ENCODE results near the gene SLC9C1.

The SLC9C1 gene

DNA sequence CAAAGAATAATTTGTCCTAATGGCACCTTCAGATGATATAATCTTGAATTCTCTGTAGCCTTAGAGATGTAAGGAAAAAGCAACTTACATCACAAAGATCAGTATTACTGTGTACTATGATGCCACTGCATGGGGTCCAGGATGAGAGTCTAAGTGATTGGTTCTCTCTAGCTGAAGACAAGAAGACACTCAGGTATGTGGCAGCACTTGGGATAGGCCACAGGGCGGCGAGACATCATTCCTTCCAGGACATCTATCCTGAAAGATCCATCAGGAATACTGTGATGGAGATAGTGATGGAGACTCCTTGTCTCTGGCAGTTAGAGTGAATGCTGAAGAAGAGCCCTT is 41.4 kb upstream of the SLC9C1 start:
- no peak for DNase-seq (ENCODE audit: low spot score)
- H3K27ac ChIP-seq = peak overlapping the region; percentile 89 to 96
- peak overlapping the region; percentile 92 for H3K4me3 ChIP-seq
- TF ChIP-seq, protein P1, sequence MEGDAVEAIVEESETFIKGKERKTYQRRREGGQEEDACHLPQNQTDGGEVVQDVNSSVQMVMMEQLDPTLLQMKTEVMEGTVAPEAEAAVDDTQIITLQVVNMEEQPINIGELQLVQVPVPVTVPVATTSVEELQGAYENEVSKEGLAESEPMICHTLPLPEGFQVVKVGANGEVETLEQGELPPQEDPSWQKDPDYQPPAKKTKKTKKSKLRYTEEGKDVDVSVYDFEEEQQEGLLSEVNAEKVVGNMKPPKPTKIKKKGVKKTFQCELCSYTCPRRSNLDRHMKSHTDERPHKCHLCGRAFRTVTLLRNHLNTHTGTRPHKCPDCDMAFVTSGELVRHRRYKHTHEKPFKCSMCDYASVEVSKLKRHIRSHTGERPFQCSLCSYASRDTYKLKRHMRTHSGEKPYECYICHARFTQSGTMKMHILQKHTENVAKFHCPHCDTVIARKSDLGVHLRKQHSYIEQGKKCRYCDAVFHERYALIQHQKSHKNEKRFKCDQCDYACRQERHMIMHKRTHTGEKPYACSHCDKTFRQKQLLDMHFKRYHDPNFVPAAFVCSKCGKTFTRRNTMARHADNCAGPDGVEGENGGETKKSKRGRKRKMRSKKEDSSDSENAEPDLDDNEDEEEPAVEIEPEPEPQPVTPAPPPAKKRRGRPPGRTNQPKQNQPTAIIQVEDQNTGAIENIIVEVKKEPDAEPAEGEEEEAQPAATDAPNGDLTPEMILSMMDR (IDR thresholded peaks at IDR 0.05) = no peak

DNA sequence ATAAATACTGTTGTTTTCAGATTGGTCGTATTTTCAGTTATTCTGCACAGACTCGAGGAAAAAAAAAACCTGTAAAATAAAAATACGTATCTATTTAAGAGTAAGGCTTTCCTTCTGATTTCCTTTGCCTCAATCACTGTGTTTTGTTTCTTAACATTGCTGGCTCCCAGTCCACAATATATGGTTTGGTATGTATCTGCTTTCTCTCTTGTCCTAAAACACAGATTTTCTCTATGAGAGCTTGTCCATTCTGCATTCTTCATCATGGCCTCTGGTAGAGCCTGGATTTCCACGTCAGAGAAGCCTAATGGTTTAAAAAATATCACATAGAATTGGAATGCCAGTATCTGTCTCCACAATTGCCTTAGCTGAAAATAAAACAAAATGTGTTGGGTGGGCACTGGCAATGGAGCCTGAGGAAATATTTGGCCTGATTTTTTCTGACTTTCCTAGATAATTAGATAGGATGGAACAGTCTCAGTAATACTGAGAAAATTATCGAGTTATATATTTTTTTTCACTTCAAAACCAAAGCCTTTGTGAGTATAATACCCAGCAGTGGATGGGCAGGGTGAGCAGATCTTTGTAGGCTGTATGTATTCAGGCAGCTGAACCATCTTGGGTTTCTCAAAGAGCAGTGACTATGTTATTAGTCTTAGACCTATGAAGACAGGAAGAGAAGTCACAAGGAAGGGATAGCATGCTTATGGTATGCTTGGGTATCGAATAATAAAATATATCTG is 40.8 kb upstream of the SLC9C1 start:
- Histone ChIP-seq H3K4me3 (peak overlapping the region; percentile 92), H3K27ac (peak overlapping the region; percentile 89 to 96)
- TF ChIP-seq, protein P1 (IDR thresholded peaks at IDR 0.05) = no peak
- DNase-seq (ENCODE audit: low spot score) = no peak

DNA sequence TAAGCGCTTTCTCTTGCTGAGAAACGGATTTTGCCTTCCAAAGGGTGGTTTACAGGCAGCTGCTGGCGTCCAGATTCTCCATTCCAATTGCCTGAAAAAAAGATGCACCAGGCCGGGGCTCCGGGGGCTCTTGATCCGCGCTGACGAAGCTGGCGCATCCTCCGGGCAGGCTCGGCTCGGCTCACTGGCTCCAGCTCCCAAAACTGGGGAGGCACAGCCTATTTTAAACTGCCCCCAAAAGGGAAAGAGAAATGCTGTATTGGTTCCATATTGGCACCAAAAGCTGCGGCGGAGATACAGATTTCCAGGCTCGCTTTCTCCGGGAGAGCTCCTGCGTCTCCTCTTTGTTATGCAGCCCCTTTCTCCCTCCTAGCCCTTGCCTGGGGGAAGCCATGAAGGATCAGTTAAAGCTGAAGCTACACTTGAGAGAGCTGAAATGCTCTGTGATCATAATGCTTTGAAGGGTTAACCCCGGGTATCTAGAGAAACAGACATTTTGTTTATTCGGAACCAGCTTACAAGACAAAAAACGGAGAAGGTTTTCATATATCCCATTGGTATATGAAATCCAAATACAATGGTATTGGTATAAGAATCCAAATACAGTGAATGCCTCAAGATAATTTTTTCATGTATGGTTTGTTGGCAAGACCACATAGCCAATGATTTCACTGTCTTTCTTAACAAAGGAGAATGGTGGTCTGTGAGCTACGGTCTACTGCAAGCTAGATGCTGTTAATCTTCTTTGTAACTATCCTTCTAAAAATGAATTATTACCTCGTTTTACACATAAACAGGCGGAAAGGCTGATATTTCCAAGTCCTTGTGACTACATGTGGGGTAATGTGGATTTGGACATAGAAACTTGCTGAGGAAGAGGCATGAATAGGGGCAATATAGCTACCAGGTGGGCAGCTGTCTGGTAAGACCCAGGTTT is 39.6 kb upstream of the SLC9C1 start:
- no peak for DNase-seq (ENCODE audit: low spot score)
- Histone ChIP-seq H3K27ac (peak overlapping the region; percentile 89 to 96), H3K4me3 (peak overlapping the region; percentile 92)
- TF ChIP-seq, protein P1 (IDR thresholded peaks at IDR 0.05) = no peak

DNA sequence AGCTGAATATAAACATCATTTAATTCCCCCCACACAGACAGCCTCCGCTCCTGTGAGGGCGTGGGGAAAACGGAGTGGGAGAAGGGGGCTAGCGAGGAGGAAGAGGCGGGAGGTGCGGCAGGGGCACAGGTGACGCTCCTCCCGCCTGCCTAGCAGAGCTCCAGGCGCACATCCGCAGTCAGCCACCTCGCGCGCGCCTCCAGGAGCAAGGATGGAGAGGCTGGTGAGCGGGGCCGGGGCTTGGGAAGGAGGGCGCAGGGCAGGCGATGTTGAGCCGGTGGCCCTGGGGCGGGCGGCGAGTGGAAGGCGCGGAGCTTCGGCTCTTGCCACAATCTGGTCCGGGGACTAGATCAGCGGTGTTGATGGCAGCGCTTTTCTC is 39.0 kb upstream of the SLC9C1 start, which contains the start of gene CD200:
TSS of gene CD200 (plus strand) at position 155 of the 379 bp plus-strand sequence. CDS start at position 212, 57 bp downstream.
- Histone ChIP-seq H3K27ac (peak within 1 kb of the TSS; percentile 89 to 96), H3K4me3 (peak within 1 kb of the TSS; percentile 92)
- TF ChIP-seq, protein P1 (IDR thresholded peaks at IDR 0.05) = no peak
- peak; percentile 81 for DNase-seq (ENCODE audit: low spot score)

DNA sequence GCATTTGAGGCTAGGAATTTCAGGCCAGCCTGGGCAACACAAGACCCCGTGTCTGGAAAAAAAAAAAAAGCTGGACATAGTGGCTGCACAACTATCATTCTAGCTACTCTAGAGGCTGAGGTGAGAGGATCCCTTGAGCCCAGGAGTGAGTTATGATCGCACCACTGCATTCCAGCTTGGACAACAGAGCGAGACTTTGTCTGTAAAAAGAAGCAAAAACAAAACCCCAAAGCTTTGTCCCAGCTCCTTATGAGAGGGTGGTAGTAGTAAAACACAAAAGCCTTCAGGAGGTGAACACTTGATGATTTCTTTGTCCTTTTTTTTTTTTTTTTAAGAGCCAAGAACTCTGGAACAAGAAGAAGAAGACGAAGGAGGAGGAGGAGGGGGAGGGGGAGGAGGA is 37.8 kb upstream of the SLC9C1 start:
- no peak overlapping the region for H3K4me3 ChIP-seq
- no peak for DNase-seq (ENCODE audit: low spot score)
- no peak overlapping the region for H3K27ac ChIP-seq
- TF ChIP-seq, protein P1 (IDR thresholded peaks at IDR 0.05) = no peak

DNA sequence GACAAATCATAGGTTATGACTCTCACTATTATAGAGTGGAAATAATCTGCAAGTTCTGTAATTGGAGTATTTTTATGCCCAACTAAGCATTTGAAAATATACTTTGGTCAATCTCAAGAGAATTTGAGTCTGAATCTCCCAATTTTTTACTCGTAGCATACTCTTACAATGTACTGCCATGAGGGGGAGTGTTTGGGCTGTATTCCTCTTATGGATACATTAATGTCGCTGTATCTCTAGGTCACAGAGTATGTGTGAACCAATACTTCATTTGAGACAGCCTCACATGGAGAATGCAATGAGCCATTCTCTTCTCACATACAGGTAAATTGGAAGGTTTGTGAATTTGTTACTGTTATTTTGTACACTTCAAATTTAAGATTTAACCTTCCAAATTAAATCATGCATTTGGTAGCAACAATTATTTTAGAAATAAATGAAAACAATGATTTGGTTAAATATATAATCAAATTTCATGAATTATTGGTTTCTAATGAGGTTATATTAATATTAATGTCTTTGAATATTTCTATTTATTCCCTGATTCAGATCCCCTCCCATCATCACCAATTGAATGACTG is 33.4 kb upstream of the SLC9C1 start:
- Histone ChIP-seq H3K27ac (no peak overlapping the region), H3K4me3 (no peak overlapping the region)
- no peak for DNase-seq (ENCODE audit: low spot score)
- TF ChIP-seq, protein P1 (IDR thresholded peaks at IDR 0.05) = peak; percentile 61
